DND-41 (cell line): Measurements from ENCODE around the gene GALE.

Experiments used
- CTCF ChIP-seq: IDR thresholded peaks from 2 replicates; pipeline ENCODE4 v1.5.1; 2012; ENCODE audit warnings: borderline replicate concordance, low read length, moderate library complexity, mild to moderate bottlenecking; ENCODE audit not compliant: poor library complexity, severe bottlenecking; ENCODE audit errors: extremely low read depth
- EZH2 ChIP-seq: IDR thresholded peaks from 3 replicates; pipeline ENCODE4 v1.6.1; 2012; ENCODE audit warnings: borderline replicate concordance, low read depth, mild to moderate bottlenecking, moderate library complexity, low read length, inconsistent platforms; ENCODE audit not compliant: severe bottlenecking

GRCh38 chr1:23777979-23778814, 22.4 kb downstream of the GALE start, which contains the start of gene PITHD1:
- TF ChIP-seq CTCF (no peak), EZH2 (no peak)
